GM23338 (cell line): ENCODE results near the gene FAM234A. TPM values are rescaled to one million over a fixed set of nuclear protein-coding genes. Genes with fewer than 3 reads are reported as not detected.

Source experiments
- ATAC-seq: fragments of 200-7000 bp; cut with Tn5 transposase; 3 replicates; pipeline ENCODE4 v1.9.1; 2020
- DNase-seq: peaks from one replicate; pipeline ENCODE4 v3.0.0-alpha.2; 2015; ENCODE audit warnings: low spot score
- H2AFZ ChIP-seq: fragments of 200-600 bp; sonication (generic); 2 replicates; pipeline ENCODE4 v1.8.0; 2016; ENCODE audit warnings: antibody characterized with exemption, mild to moderate bottlenecking, moderate library complexity
- H3F3A ChIP-seq: fragments of 200-600 bp; sonication (generic); replicated peaks from 2 replicates; pipeline ENCODE4 v1.8.0; 2017; ENCODE audit warnings: antibody characterized with exemption, mixed run types, low read depth
- H3K27ac ChIP-seq: fragments of 200-600 bp; sonication (generic); 2 replicates; pipeline ENCODE4 v1.6.1; 2016; ENCODE audit warnings: low read depth
- H3K27me3 ChIP-seq: fragments of 200-600 bp; sonication (generic); 2 replicates; pipeline ENCODE4 v1.8.0; 2016; ENCODE audit warnings: mild to moderate bottlenecking, mixed run types, moderate library complexity; ENCODE audit not compliant: insufficient read depth
- H3K36me3 ChIP-seq: fragments of 200-600 bp; sonication (generic); 2 replicates; pipeline ENCODE4 v1.8.0; 2016; ENCODE audit warnings: mild to moderate bottlenecking; ENCODE audit not compliant: insufficient read depth
- H3K4me1 ChIP-seq: fragments of 200-600 bp; sonication (generic); 2 replicates; pipeline ENCODE4 v1.8.0; 2016; ENCODE audit warnings: mild to moderate bottlenecking, moderate library complexity; ENCODE audit not compliant: insufficient read depth
- H3K4me2 ChIP-seq: fragments of 200-600 bp; sonication (generic); 2 replicates; pipeline ENCODE4 v1.7.1; 2017; ENCODE audit warnings: mixed run types
- H3K4me3 ChIP-seq: fragments of 200-600 bp; sonication (generic); 2 replicates; pipeline ENCODE4 v1.6.1; 2016; ENCODE audit warnings: mixed run types
- H3K79me2 ChIP-seq: fragments of 200-600 bp; sonication (generic); replicated peaks from 2 replicates; pipeline ENCODE4 v1.8.0; 2017; ENCODE audit warnings: mild to moderate bottlenecking; ENCODE audit not compliant: insufficient read depth
- H3K9me2 ChIP-seq: fragments of 200-600 bp; sonication (generic); 2 replicates; pipeline ENCODE4 v1.8.0; 2017; ENCODE audit not compliant: insufficient read depth
- H4K20me1 ChIP-seq: fragments of 200-600 bp; sonication (generic); replicated peaks from 2 replicates; pipeline ENCODE4 v1.8.0; 2017; ENCODE audit warnings: mild to moderate bottlenecking; ENCODE audit not compliant: insufficient read depth
- H3K27ac Mint-ChIP-seq: 2 replicates; pipeline ENCODE4 v1.8.0; 2020; ENCODE audit warnings: inconsistent platforms, mild to moderate bottlenecking, moderate library complexity, mixed read lengths
- H3K27me3 Mint-ChIP-seq: 3 replicates; pipeline ENCODE4 v1.8.0; 2022; ENCODE audit warnings: low read depth, mild to moderate bottlenecking, moderate library complexity, mixed read lengths, inconsistent platforms; ENCODE audit not compliant: insufficient read depth, poor library complexity
- H3K36me3 Mint-ChIP-seq: 3 replicates; pipeline ENCODE4 v1.8.0; 2021; ENCODE audit warnings: low read depth, mild to moderate bottlenecking, inconsistent platforms, moderate library complexity, mixed read lengths
- H3K4me1 Mint-ChIP-seq: 3 replicates; pipeline ENCODE4 v1.8.0; 2020; ENCODE audit warnings: mild to moderate bottlenecking, inconsistent platforms, mixed read lengths
- H3K4me3 Mint-ChIP-seq: 3 replicates; pipeline ENCODE4 v1.8.0; 2021; ENCODE audit warnings: moderate library complexity, mild to moderate bottlenecking, inconsistent platforms, mixed read lengths
- H3K9me3 Mint-ChIP-seq: 3 replicates; pipeline ENCODE4 v1.8.0; 2020; ENCODE audit warnings: moderate library complexity, mild to moderate bottlenecking, inconsistent platforms, mixed read lengths
- CREB1 ChIP-seq: fragments of 250-450 bp; sonication (Bioruptor Pico); IDR thresholded peaks from 2 replicates; pipeline ENCODE4 v1.5.0; 2020; ENCODE audit warnings: low read depth, mild to moderate bottlenecking, moderate library complexity
- ETS1 ChIP-seq: IDR thresholded peaks from 2 replicates; pipeline ENCODE4 v1.6.1; 2016; ENCODE audit warnings: antibody characterized with exemption
- EZH2 ChIP-seq: fragments of 200-600 bp; sonication (generic); IDR thresholded peaks from one replicate; pipeline ENCODE4 v1.8.0; 2017; ENCODE audit warnings: antibody characterized with exemption, mild to moderate bottlenecking, low read depth; ENCODE audit not compliant: unreplicated experiment
- EZH2phosphoT487 ChIP-seq: fragments of 200-600 bp; sonication (generic); IDR thresholded peaks from one replicate; pipeline ENCODE4 v1.8.1; 2018; ENCODE audit warnings: antibody characterized with exemption; ENCODE audit not compliant: unreplicated experiment
- JUNB ChIP-seq: IDR thresholded peaks from one replicate; pipeline ENCODE4 v1.6.1; 2016; ENCODE audit warnings: antibody characterized with exemption; ENCODE audit not compliant: unreplicated experiment
- NANOG ChIP-seq: IDR thresholded peaks from 2 replicates; pipeline ENCODE4 v1.6.1; 2016; ENCODE audit warnings: antibody characterized with exemption, borderline replicate concordance
- POLR2AphosphoS5 ChIP-seq: IDR thresholded peaks from 2 replicates; pipeline ENCODE4 v1.6.1; 2016; ENCODE audit warnings: antibody characterized with exemption, low read depth
- STAT1 ChIP-seq: IDR thresholded peaks from one replicate; pipeline ENCODE4 v1.6.1; 2016; ENCODE audit warnings: antibody characterized with exemption; ENCODE audit not compliant: unreplicated experiment
- ZNF114 ChIP-seq: fragments of 250-450 bp; sonication (Bioruptor Pico); IDR thresholded peaks from 2 replicates; pipeline ENCODE4 v1.5.0; 2020; ENCODE audit warnings: mild to moderate bottlenecking, moderate library complexity
- ZNF462 ChIP-seq: fragments of 250-450 bp; sonication (Bioruptor Pico); IDR thresholded peaks from 2 replicates; pipeline ENCODE4 v1.5.0; 2020; ENCODE audit warnings: mild to moderate bottlenecking, moderate library complexity
- polyA plus RNA-seq: library from polyadenylated mRNA; unstranded; fragments of >200 nt; fragmentation: Nextera tagmentation; extraction: Ambion mirVana; gene quantifications from 2 replicates; pipeline ENCODE4 v1.2.1, GENCODE V29; 2016
- total RNA-seq: library from RNA; depleted of rRNA; stranded (reverse); fragments of >200 nt; shearing (Covaris generic); gene quantifications from 2 replicates; pipeline ENCODE4 v1.2.3, GENCODE V29; 2014
- TF ChIP-seq, protein P1 (sequence below), 2 experiments: fragments of 200-600 bp in 1 of 2; sonication (generic) in 1 of 2; conservative IDR thresholded peaks; 2 replicates each; pipeline versions ENCODE4 v1.5.1 to v1.6.1; 2016 to 2017; ENCODE audit warnings: antibody characterized with exemption in 2 of 2, low read depth in 2 of 2, mild to moderate bottlenecking in 2 of 2, moderate library complexity in 1 of 2

Gene FAM234A
- total and polyA plus RNA-seq, 2 experiments from 2014 or later: 41.9 to 128 TPM

- TF ChIP-seq CREB1 (CRISPR knock-in tag) (no peak), EZH2phosphoT487 (no peak), ZNF114 (no peak), ETS1 (no peak), STAT1 (no peak), JUNB (no peak), EZH2 (no peak), POLR2AphosphoS5 (no peak), NANOG (no peak)
- TF ChIP-seq, protein P1, sequence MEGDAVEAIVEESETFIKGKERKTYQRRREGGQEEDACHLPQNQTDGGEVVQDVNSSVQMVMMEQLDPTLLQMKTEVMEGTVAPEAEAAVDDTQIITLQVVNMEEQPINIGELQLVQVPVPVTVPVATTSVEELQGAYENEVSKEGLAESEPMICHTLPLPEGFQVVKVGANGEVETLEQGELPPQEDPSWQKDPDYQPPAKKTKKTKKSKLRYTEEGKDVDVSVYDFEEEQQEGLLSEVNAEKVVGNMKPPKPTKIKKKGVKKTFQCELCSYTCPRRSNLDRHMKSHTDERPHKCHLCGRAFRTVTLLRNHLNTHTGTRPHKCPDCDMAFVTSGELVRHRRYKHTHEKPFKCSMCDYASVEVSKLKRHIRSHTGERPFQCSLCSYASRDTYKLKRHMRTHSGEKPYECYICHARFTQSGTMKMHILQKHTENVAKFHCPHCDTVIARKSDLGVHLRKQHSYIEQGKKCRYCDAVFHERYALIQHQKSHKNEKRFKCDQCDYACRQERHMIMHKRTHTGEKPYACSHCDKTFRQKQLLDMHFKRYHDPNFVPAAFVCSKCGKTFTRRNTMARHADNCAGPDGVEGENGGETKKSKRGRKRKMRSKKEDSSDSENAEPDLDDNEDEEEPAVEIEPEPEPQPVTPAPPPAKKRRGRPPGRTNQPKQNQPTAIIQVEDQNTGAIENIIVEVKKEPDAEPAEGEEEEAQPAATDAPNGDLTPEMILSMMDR (conservative IDR thresholded peaks at IDR 0.05; ENCODE audit: low read depth in 2 of 2): no peak
These were observed 27.6 kb downstream of the FAM234A start (continued) for GRCh38 chr16:262121-262745.

DNA sequence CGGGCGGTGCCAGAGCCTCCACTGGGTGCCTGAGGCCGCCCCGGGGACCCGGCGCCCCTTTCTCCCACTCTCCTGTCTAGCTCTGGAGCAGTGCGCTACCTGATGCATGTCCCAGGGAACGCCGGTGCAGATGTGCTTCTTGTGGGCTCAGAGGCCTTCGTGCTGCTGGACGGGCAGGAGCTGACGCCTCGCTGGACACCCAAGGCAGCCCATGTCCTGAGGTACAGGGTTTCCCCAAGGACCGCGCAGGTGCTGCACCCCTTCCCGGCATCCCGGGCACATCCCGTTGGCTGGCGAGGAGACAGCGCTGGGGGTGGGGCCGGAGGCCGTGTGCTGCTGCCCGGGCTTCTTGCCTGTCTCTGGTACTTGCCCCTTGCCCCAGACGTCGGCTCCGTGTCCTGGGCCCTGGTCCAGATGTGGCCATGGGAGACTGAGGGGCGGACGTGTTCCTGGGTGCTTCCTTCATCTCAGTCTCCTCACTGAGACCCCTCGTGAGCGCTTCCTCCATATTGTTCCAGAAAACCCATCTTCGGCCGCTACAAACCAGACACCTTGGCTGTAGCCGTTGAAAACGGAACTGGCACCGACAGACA, 28.7 kb downstream of the FAM234A start:
- H3K4me3 Mint-ChIP-seq: no peak overlapping the region
- H3K36me3 Mint-ChIP-seq: peaks cover 24% of the 10 kb centered on the region; the same call in 2 of the 3 replicates
- no peaks in the 10 kb centered on the region for H3K4me1 ChIP-seq
- no peak overlapping the region for H2AFZ ChIP-seq
- no peak for TF ChIP-seq POLR2AphosphoS5
- no peak for TF ChIP-seq ZNF462 (CRISPR knock-in tag)
- TF ChIP-seq, protein P1 (conservative IDR thresholded peaks at IDR 0.05; ENCODE audit: low read depth in 2 of 2): no peak
- no peak for TF ChIP-seq NANOG
- TF ChIP-seq JUNB: no peak
- H3K9me3 Mint-ChIP-seq: no peaks in the 10 kb centered on the region; the same call in 2 of the 3 replicates
- ATAC-seq: no peak
- H3K36me3 ChIP-seq: no peaks in the 10 kb centered on the region
- no peak overlapping the region for H3K27ac ChIP-seq
- 0 out of 2 replicates have a peak, but pooled peaks cover 3% of the 10 kb centered on the region for H3F3A ChIP-seq
- H3K4me2 ChIP-seq: no peak overlapping the region
- H3K27ac Mint-ChIP-seq: no peak overlapping the region
- H3K4me3 ChIP-seq: no peak overlapping the region
- no peaks in the 10 kb centered on the region for H4K20me1 ChIP-seq
- no peaks in the 10 kb centered on the region for H3K27me3 ChIP-seq
- peaks cover 6% of the 10 kb centered on the region for H3K27me3 Mint-ChIP-seq
- no peaks in the 10 kb centered on the region for H3K9me2 ChIP-seq
- no peak for DNase-seq
- no peaks in the 10 kb centered on the region for H3K4me1 Mint-ChIP-seq
- H3K79me2 ChIP-seq: no peaks in the 10 kb centered on the region
